B cell (primary cell): Measurements from ENCODE around the gene LONP2. TPM values are rescaled to one million over a fixed set of nuclear protein-coding genes. Genes with fewer than 3 reads are reported as not detected.

Experiments
- ATAC-seq: fragments of 200-7000 bp; cut with Tn5 transposase; one replicate; pipeline ENCODE4 v1.10.0; 2021; ENCODE audit warnings: low read depth, mild to moderate bottlenecking, moderate number of reproducible peaks, moderate library complexity
- CTCF ChIA-PET: fragments of 350-600 bp; sonication (Branson Sonifier 250); formaldehyde crosslinking; loops from one replicate; lab custom pipeline; 2021; ENCODE audit warnings: antibody characterized with exemption, inconsistent platforms; lab: Charles Lee
- POLR2A ChIA-PET: fragments of 350-600 bp; sonication (Branson Sonifier 250); formaldehyde crosslinking; loops from one replicate; lab custom pipeline; 2021; ENCODE audit warnings: antibody characterized with exemption; lab: Charles Lee
- DNase-seq: peaks from one replicate; pipeline ENCODE4 v3.0.0; 2013
- H2AFZ ChIP-seq: 2 replicates; pipeline ENCODE4 v1.6.1; 2012; ENCODE audit warnings: mild to moderate bottlenecking, low read depth, low read length; ENCODE audit not compliant: insufficient read depth, poor library complexity, severe bottlenecking
- H3K27ac ChIP-seq, 2 donors: 1 replicate in 1 of 2; 2 replicates in 1 of 2; pipeline ENCODE4 v1.5.1; 2012 to 2013; ENCODE audit warnings: low read length in 2 of 2, mild to moderate bottlenecking in 2 of 2, moderate library complexity in 1 of 2
- H3K27me3 ChIP-seq, 4 experiments: fragments of 200-600 bp in 1 of 4; sonication (generic) in 1 of 4; replicated peaks in 1 of 4; 1 replicate in 2 of 4; 2 replicates in 2 of 4; pipeline versions ENCODE4 v1.6.1 to v1.7.0; 2013 to 2016; ENCODE audit warnings: low read length in 3 of 4, mild to moderate bottlenecking in 2 of 4, mixed read lengths in 1 of 4, moderate library complexity in 1 of 4; ENCODE audit not compliant: insufficient read depth in 4 of 4, control insufficient read depth in 3 of 4; ENCODE audit errors: control extremely low read depth in 1 of 4
- H3K36me3 ChIP-seq, 2 experiments: replicated peaks in 1 of 2; 1 replicate in 1 of 2; 2 replicates in 1 of 2; pipeline versions ENCODE4 v1.6.1 to v1.7.1; 2013; ENCODE audit warnings: low read length in 1 of 2; ENCODE audit not compliant: insufficient read depth in 2 of 2, control insufficient read depth in 1 of 2; ENCODE audit errors: control extremely low read depth in 1 of 2, extremely low read depth in 1 of 2
- H3K4me1 ChIP-seq, 2 donors: fragments of 200-600 bp in 1 of 2; sonication (generic) in 1 of 2; 1 replicate in 1 of 2; 2 replicates in 1 of 2; pipeline versions ENCODE4 v1.5.1 to v1.6.1; 2013 to 2017; ENCODE audit warnings: low read length in 2 of 2; ENCODE audit not compliant: control insufficient read depth in 2 of 2, insufficient read depth in 2 of 2
- H3K4me2 ChIP-seq: replicated peaks from 2 replicates; pipeline ENCODE3; 2012; ENCODE audit warnings: mild to moderate bottlenecking, low read depth, low read length; ENCODE audit not compliant: poor library complexity, severe bottlenecking
- H3K4me3 ChIP-seq, 5 experiments: fragments of 200-600 bp in 1 of 5; sonication (generic) in 1 of 5; 1 replicate in 3 of 5; 2 replicates in 2 of 5; pipeline versions ENCODE4 v1.5.1 to v1.7.0; 2011 to 2016; ENCODE audit warnings: low read length in 4 of 5, mild to moderate bottlenecking in 4 of 5, low read depth in 2 of 5, control low read depth in 1 of 5, moderate library complexity in 1 of 5; ENCODE audit not compliant: insufficient read depth in 1 of 5; ENCODE audit errors: control extremely low read depth in 1 of 5, extremely low read depth in 1 of 5
- H3K79me2 ChIP-seq: fragments of 200-600 bp; sonication (generic); one replicate; pipeline ENCODE4 v1.6.0; 2016; ENCODE audit warnings: low read length; ENCODE audit not compliant: control insufficient read depth, insufficient read depth
- H3K9ac ChIP-seq: fragments of 200-600 bp; sonication (generic); 2 replicates; pipeline ENCODE4 v1.6.1; 2017; ENCODE audit warnings: mild to moderate bottlenecking, low read length, moderate library complexity
- H3K9me3 ChIP-seq, 3 donors: one replicate each; pipeline versions ENCODE4 v1.6.1 to v1.7.1; 2013; ENCODE audit warnings: low read length in 2 of 3; ENCODE audit not compliant: control insufficient read depth in 2 of 3, insufficient read depth in 1 of 3; ENCODE audit errors: control extremely low read depth in 1 of 3
- H4K20me1 ChIP-seq: 2 replicates; pipeline ENCODE4 v1.6.0; 2012; ENCODE audit warnings: mild to moderate bottlenecking, low read length; ENCODE audit not compliant: insufficient read depth, control insufficient read depth, poor library complexity, severe bottlenecking
- H3K27ac Mint-ChIP-seq: one replicate; pipeline ENCODE4 v1.8.0; 2021; ENCODE audit warnings: mixed read lengths
- H3K27me3 Mint-ChIP-seq: one replicate; pipeline ENCODE4 v1.8.0; 2021; ENCODE audit warnings: mixed read lengths
- H3K4me1 Mint-ChIP-seq: one replicate; pipeline ENCODE4 v1.8.0; 2021; ENCODE audit warnings: mixed read lengths
- H3K4me3 Mint-ChIP-seq: one replicate; pipeline ENCODE4 v1.8.0; 2021; ENCODE audit warnings: mixed read lengths
- H3K9me3 Mint-ChIP-seq: one replicate; pipeline ENCODE4 v1.8.0; 2022; ENCODE audit warnings: mixed read lengths; ENCODE audit not compliant: insufficient read depth
- CTCF ChIP-seq: fragments of 200-600 bp; IDR thresholded peaks from one replicate; pipeline ENCODE4 v1.8.0; 2022; ENCODE audit warnings: antibody characterized with exemption, mild to moderate bottlenecking
- EZH2 ChIP-seq: IDR thresholded peaks from 2 replicates; pipeline ENCODE4 v1.6.1; 2012; ENCODE audit warnings: borderline replicate concordance, low read depth, mild to moderate bottlenecking, moderate library complexity, low read length; ENCODE audit not compliant: insufficient read depth, poor library complexity, severe bottlenecking
- WGBS: methylation state at CpG from one replicate; pipeline ENCODE4 v1.1.5; 2013; ENCODE audit warnings: missing lambda C conversion rate; ENCODE audit not compliant: insufficient coverage; 5-methylcytosine and 5-hydroxymethylcytosine counted together
- intact Hi-C: fragments of 100-400 bp; cut with micrococcal nuclease; formaldehyde crosslinking; loops from one replicate; pipeline ENCODE4 v1.10.0; 2022
- polyA plus RNA-seq: library from polyadenylated mRNA; depleted of rRNA; stranded (reverse); fragments of >200 nt; gene quantifications from 2 replicates; pipeline ENCODE4 v1.2.3, GENCODE V29; 2012
- total RNA-seq, 2 donors: library from RNA; stranded (reverse); fragments of 120-200 nt in 1 of 2; gene quantifications; 1 replicate in 1 of 2; 2 replicates in 1 of 2; pipeline versions ENCODE4 v1.2.3 to v1.2.4, GENCODE V29; 2013 to 2022

Gene LONP2
- total and polyA plus RNA-seq, 2 donors (not counting 1 experiment from before 2014, with no cell fraction given), result 39.3 to 84.2 TPM

- intact Hi-C loops, result no loop called here
- Histone ChIP-seq H3K27ac (no peak overlapping the region), H3K9me3 (no peaks in the 10 kb centered on the region), H4K20me1 (no peaks in the 10 kb centered on the region), H3K4me2 (no peak overlapping the region), H3K9ac (no peak overlapping the region), H2AFZ (no peak overlapping the region), H3K36me3 (no peaks in the 10 kb centered on the region), H3K4me3 (no peak overlapping the region), H3K27me3 (no peaks in the 10 kb centered on the region), H3K4me1 (no peaks in the 10 kb centered on the region), H3K79me2 (no peaks in the 10 kb centered on the region)
- no peak for TF ChIP-seq EZH2
- no peak for TF ChIP-seq CTCF
- CTCF ChIA-PET, result no interaction called here
- no peaks in the 10 kb centered on the region for H3K4me1 Mint-ChIP-seq
- DNase-seq (no peak), ATAC-seq (no peak)
- WGBS, result no CpG with 5 or more reads among the region's 6 CpGs
- H3K27ac Mint-ChIP-seq, result no peak overlapping the region
- POLR2A ChIA-PET, result no interaction called here
- H3K9me3 Mint-ChIP-seq, result no peaks in the 10 kb centered on the region
- H3K27me3 Mint-ChIP-seq, result peaks cover 28% of the 10 kb centered on the region
- H3K4me3 Mint-ChIP-seq, result no peak overlapping the region
These were observed 39.3 kb upstream of the LONP2 start for GRCh38 chr16:48204825-48205151.

DNA sequence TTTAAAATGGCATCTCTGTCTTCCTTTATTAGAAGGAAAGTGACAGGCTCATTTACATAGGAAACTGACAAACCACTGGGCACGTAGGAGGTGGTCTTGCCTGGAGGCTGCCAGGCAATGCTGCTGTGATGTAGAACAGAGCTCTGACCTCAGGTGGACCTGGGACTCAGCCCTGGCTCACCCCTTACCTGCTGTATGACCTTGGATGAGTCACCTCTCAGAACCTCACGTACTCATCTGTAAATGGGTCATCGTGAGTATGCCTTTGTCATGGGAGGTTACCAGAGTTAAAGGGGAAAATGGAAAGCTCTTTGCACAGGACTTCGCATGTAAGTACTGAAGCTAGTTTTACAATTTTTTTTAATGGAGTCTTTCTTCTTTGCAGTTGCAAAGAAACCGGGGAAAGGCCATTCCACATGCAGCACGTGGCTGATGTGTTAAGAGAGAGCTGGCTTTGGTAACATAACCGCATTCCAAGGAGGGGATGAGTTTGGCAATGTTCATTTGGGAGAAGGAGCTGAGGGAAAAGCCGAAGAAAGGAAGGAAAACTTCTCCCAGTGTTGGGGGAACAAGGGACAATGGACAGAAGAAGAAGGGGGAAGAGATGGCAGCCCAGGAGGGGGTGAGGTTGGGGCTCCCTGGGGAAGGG is 37.4 kb upstream of the LONP2 start:
- Histone ChIP-seq H3K27ac (no peak overlapping the region), H4K20me1 (no peaks in the 10 kb centered on the region), H3K4me3 (no peak overlapping the region), H3K4me2 (no peak overlapping the region), H3K9ac (no peak overlapping the region), H3K36me3 (no peaks in the 10 kb centered on the region), H3K9me3 (no peaks in the 10 kb centered on the region), H3K27me3 (no peaks in the 10 kb centered on the region), H3K79me2 (no peaks in the 10 kb centered on the region), H2AFZ (no peak overlapping the region), H3K4me1 (no peaks in the 10 kb centered on the region)
- no peak for DNase-seq
- ChIA-PET POLR2A (no interaction called here), CTCF (no interaction called here)
- H3K9me3 Mint-ChIP-seq, result no peaks in the 10 kb centered on the region
- ATAC-seq, result no peak
- intact Hi-C loops, result no loop called here
- no peaks in the 10 kb centered on the region for H3K4me1 Mint-ChIP-seq
- WGBS, result 75% methylated on average over 4 of the region's 8 CpGs
- H3K27me3 Mint-ChIP-seq, result peaks cover 22% of the 10 kb centered on the region
- TF ChIP-seq CTCF, result no peak
- no peak for TF ChIP-seq EZH2
- no peak overlapping the region for H3K27ac Mint-ChIP-seq
- H3K4me3 Mint-ChIP-seq, result no peak overlapping the region
